GM12878 (cell line): ENCODE data around the gene UBXN4.

Experiments used
- EGR1 ChIP-seq, 2 experiments: IDR thresholded peaks; 1 replicate in 1 of 2; 2 replicates in 1 of 2; pipeline ENCODE4 v1.6.1; 2011 to 2012; ENCODE audit warnings: low read depth in 2 of 2, low read length in 2 of 2, borderline replicate concordance in 1 of 2, mild to moderate bottlenecking in 1 of 2, moderate library complexity in 1 of 2
- EZH2 ChIP-seq: IDR thresholded peaks from 2 replicates; pipeline ENCODE4 v1.6.1; 2012; ENCODE audit warnings: low read depth, mild to moderate bottlenecking, control low read depth, inconsistent platforms, low read length, borderline replicate concordance; ENCODE audit not compliant: control insufficient read depth
- RCOR1 ChIP-seq: conservative IDR thresholded peaks from 2 replicates; pipeline ENCODE4 v1.6.1; 2012; ENCODE audit warnings: low read depth, low read length, improper control_type of control experiment
- TAF1 ChIP-seq: IDR thresholded peaks from 2 replicates; pipeline ENCODE4 v1.6.1; 2011; ENCODE audit warnings: mild to moderate bottlenecking, low read depth, low read length, borderline replicate concordance
- ZNF24 ChIP-seq: fragments of 450-650 bp; IDR thresholded peaks from 2 replicates; pipeline ENCODE4 v1.6.1; 2017; ENCODE audit warnings: antibody characterized with exemption, mild to moderate bottlenecking
- ZNF384 ChIP-seq: IDR thresholded peaks from 2 replicates; pipeline ENCODE4 v1.6.1; 2012; ENCODE audit warnings: low read depth, mild to moderate bottlenecking, low read length, improper control_type of control experiment, borderline replicate concordance
- TF ChIP-seq, protein P1 (sequence below), 3 experiments: IDR thresholded peaks in 2 of 3; conservative IDR thresholded peaks in 1 of 3; 2 replicates each; pipeline ENCODE4 v1.5.1; 2011; ENCODE audit warnings: low read depth in 3 of 3, low read length in 3 of 3, mild to moderate bottlenecking in 3 of 3, control low read depth in 2 of 3, moderate library complexity in 2 of 3, inconsistent platforms in 1 of 3, mixed read lengths in 1 of 3; ENCODE audit not compliant: control insufficient read depth in 2 of 3, insufficient read depth in 1 of 3; ENCODE audit errors: extremely low read depth in 1 of 3

DNA sequence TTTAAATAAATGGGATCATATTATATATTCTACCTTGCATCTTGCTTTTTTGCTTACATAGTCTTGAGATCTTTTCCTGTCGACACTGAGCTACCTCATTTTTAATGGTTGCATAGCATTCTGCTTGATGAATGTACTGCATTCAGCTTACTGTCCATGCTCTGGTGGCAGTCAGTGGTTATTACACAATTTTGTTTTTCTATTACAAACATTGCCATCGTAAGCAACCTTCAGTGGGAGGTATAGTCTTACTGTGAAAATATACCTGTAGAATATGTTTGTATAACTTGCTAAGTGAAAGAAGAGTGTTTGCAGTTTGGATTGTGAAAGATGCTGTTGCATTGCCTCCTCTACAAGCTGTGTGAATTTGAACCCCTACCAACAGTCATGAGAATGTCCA is 43.4 kb downstream of the UBXN4 start:
- TF ChIP-seq TAF1 (no peak), EGR1 (IDR thresholded peaks at IDR 0.05; ENCODE audit: borderline replicate concordance in 1 of 2, low read depth in 2 of 2, low read length in 2 of 2) (no peak), RCOR1 (no peak), ZNF384 (no peak), ZNF24 (no peak), EZH2 (no peak)
- TF ChIP-seq, protein P1, sequence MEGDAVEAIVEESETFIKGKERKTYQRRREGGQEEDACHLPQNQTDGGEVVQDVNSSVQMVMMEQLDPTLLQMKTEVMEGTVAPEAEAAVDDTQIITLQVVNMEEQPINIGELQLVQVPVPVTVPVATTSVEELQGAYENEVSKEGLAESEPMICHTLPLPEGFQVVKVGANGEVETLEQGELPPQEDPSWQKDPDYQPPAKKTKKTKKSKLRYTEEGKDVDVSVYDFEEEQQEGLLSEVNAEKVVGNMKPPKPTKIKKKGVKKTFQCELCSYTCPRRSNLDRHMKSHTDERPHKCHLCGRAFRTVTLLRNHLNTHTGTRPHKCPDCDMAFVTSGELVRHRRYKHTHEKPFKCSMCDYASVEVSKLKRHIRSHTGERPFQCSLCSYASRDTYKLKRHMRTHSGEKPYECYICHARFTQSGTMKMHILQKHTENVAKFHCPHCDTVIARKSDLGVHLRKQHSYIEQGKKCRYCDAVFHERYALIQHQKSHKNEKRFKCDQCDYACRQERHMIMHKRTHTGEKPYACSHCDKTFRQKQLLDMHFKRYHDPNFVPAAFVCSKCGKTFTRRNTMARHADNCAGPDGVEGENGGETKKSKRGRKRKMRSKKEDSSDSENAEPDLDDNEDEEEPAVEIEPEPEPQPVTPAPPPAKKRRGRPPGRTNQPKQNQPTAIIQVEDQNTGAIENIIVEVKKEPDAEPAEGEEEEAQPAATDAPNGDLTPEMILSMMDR (IDR thresholded peaks at IDR 0.05 in 2 of 3, conservative IDR thresholded peaks at IDR 0.05 in 1 of 3; ENCODE audit: control insufficient read depth in 2 of 3, extremely low read depth in 1 of 3, insufficient read depth in 1 of 3, low read depth in 3 of 3, low read length in 3 of 3), result peak in 2 of 3 experiments; percentile 17 to 35; a peak in 2 of 6 replicates
